Caco-2 (cell line): ENCODE measurements around the gene P2RX1. TPM values are rescaled to one million over a fixed set of nuclear protein-coding genes. Genes with fewer than 3 reads are reported as not detected.

Experiments used
- BruUV-seq: library from RNA; stranded (reverse); fragments of 400-500 nt; replicated peaks from 2 replicates; lab custom pipeline; 2021; lab: Mats Ljungman, UMichigan
- CTCF ChIA-PET: fragments of 300-600 bp; sonication (Branson Sonifier 250); formaldehyde crosslinking; loops from one replicate; lab custom pipeline; 2022; ENCODE audit warnings: antibody characterized with exemption; lab: Charles Lee
- POLR2A ChIA-PET: fragments of 300-600 bp; sonication (Branson Sonifier 250); formaldehyde crosslinking; loops from one replicate; lab custom pipeline; 2022; ENCODE audit warnings: antibody characterized with exemption; lab: Charles Lee
- DNase-seq, 2 experiments: peaks; one replicate each; pipeline versions ENCODE4 v3.0.0 to v3.0.0-alpha.2; 2020 to 2022
- H3K27me3 ChIP-seq: replicated peaks from 2 replicates; pipeline ENCODE4 v1.6.0; 2011; ENCODE audit warnings: low read length; ENCODE audit not compliant: control insufficient read depth, insufficient read depth
- H3K36me3 ChIP-seq: 2 replicates; pipeline ENCODE4 v1.5.1; 2011; ENCODE audit warnings: low read length; ENCODE audit not compliant: control insufficient read depth, insufficient read depth
- H3K4me1 ChIP-seq: fragments of 250-450 bp; sonication (Bioruptor Pico); 2 replicates; pipeline ENCODE4 v1.5.1; 2020; ENCODE audit warnings: mild to moderate bottlenecking
- H3K4me3 ChIP-seq: 2 replicates; pipeline ENCODE4 v1.5.1; 2011; ENCODE audit warnings: low read depth, mild to moderate bottlenecking, control low read depth, low read length
- H3K9me3 ChIP-seq: fragments of 250-450 bp; sonication (Bioruptor Pico); 2 replicates; pipeline ENCODE4 v1.5.1; 2020; ENCODE audit warnings: mild to moderate bottlenecking, moderate library complexity
- H3K27ac Mint-ChIP-seq: one replicate; pipeline ENCODE4 v1.8.0; 2022; ENCODE audit warnings: mixed read lengths; ENCODE audit not compliant: unreplicated experiment
- H3K27me3 Mint-ChIP-seq: one replicate; pipeline ENCODE4 v1.8.0; 2022; ENCODE audit warnings: mixed read lengths; ENCODE audit not compliant: insufficient read depth, unreplicated experiment
- H3K36me3 Mint-ChIP-seq: one replicate; pipeline ENCODE4 v1.8.0; 2022; ENCODE audit warnings: mild to moderate bottlenecking, mixed read lengths; ENCODE audit not compliant: insufficient read depth, unreplicated experiment
- H3K4me1 Mint-ChIP-seq: one replicate; pipeline ENCODE4 v1.8.0; 2022; ENCODE audit warnings: low read depth, mixed read lengths; ENCODE audit not compliant: unreplicated experiment
- H3K4me3 Mint-ChIP-seq: one replicate; pipeline ENCODE4 v1.8.0; 2022; ENCODE audit warnings: mild to moderate bottlenecking, moderate library complexity, mixed read lengths; ENCODE audit not compliant: unreplicated experiment
- H3K9me3 Mint-ChIP-seq: one replicate; pipeline ENCODE4 v1.8.0; 2022; ENCODE audit warnings: mixed read lengths; ENCODE audit not compliant: unreplicated experiment
- intact Hi-C: fragments of 100-400 bp; cut with micrococcal nuclease; formaldehyde crosslinking; loops from one replicate; pipeline ENCODE4 v1.10.0; 2022; ENCODE audit not compliant: unreplicated experiment
- total RNA-seq: library from RNA; stranded (reverse); gene quantifications from 2 replicates; pipeline ENCODE4 v1.2.3, GENCODE V29; 2022
- TF ChIP-seq, protein P1 (sequence below), 2 experiments: fragments of 200-600 bp in 1 of 2; IDR thresholded peaks; 1 replicate in 1 of 2; 2 replicates in 1 of 2; pipeline versions ENCODE4 v1.5.1 to v1.8.0; 2011 to 2022; ENCODE audit warnings: antibody characterized with exemption in 1 of 2, control low read depth in 1 of 2, inconsistent platforms in 1 of 2, low read depth in 1 of 2, low read length in 1 of 2, mild to moderate bottlenecking in 1 of 2, moderate library complexity in 1 of 2; ENCODE audit not compliant: insufficient read depth in 1 of 2, severe bottlenecking in 1 of 2, unreplicated experiment in 1 of 2

Gene P2RX1
- total RNA-seq, 1 experiment from 2014 or later, result 0.23 TPM

DNA sequence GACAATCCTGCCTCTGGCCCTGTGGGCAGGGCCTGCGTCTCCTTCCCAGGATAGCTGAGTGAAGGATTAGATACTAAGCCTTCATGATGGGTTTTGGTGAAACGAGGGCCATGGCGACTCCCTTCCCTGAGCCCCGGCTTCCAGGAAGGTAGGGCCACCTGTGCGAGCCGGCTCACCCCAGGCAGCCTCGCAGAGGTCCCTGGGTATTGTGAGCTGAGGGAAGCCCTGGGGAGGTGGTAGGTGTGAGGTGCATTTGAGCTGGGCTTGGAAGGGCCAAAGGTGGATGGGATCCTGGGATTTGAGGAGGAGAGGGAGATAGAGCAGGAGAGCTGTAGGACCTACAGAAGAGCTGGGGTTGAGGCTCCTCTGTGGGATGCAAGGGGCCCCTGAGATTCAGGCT is 6.5 kb upstream of the P2RX1 start:
- H3K4me1 ChIP-seq, result peaks cover 7% of the 10 kb centered on the region; the same call in 1 of the 2 replicates
- no peaks in the 10 kb centered on the region for H3K36me3 ChIP-seq
- Mint-ChIP-seq H3K27ac (no peak overlapping the region), H3K36me3 (no peaks in the 10 kb centered on the region), H3K4me1 (no peaks in the 10 kb centered on the region), H3K4me3 (no peak overlapping the region), H3K27me3 (no peaks in the 10 kb centered on the region), H3K9me3 (no peaks in the 10 kb centered on the region)
- intact Hi-C loops, result no loop called here
- no peak for DNase-seq
- BruUV-seq, result no TSS peak
- H3K4me3 ChIP-seq, result no peak overlapping the region
- no peaks in the 10 kb centered on the region for H3K9me3 ChIP-seq
- H3K27me3 ChIP-seq, result no peaks in the 10 kb centered on the region
- ChIA-PET CTCF (no interaction called here), POLR2A (no interaction called here)
- TF ChIP-seq, protein P1, sequence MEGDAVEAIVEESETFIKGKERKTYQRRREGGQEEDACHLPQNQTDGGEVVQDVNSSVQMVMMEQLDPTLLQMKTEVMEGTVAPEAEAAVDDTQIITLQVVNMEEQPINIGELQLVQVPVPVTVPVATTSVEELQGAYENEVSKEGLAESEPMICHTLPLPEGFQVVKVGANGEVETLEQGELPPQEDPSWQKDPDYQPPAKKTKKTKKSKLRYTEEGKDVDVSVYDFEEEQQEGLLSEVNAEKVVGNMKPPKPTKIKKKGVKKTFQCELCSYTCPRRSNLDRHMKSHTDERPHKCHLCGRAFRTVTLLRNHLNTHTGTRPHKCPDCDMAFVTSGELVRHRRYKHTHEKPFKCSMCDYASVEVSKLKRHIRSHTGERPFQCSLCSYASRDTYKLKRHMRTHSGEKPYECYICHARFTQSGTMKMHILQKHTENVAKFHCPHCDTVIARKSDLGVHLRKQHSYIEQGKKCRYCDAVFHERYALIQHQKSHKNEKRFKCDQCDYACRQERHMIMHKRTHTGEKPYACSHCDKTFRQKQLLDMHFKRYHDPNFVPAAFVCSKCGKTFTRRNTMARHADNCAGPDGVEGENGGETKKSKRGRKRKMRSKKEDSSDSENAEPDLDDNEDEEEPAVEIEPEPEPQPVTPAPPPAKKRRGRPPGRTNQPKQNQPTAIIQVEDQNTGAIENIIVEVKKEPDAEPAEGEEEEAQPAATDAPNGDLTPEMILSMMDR (IDR thresholded peaks at IDR 0.05; ENCODE audit: insufficient read depth in 1 of 2, low read depth in 1 of 2, low read length in 1 of 2, severe bottlenecking in 1 of 2, unreplicated experiment in 1 of 2), result no peak

DNA sequence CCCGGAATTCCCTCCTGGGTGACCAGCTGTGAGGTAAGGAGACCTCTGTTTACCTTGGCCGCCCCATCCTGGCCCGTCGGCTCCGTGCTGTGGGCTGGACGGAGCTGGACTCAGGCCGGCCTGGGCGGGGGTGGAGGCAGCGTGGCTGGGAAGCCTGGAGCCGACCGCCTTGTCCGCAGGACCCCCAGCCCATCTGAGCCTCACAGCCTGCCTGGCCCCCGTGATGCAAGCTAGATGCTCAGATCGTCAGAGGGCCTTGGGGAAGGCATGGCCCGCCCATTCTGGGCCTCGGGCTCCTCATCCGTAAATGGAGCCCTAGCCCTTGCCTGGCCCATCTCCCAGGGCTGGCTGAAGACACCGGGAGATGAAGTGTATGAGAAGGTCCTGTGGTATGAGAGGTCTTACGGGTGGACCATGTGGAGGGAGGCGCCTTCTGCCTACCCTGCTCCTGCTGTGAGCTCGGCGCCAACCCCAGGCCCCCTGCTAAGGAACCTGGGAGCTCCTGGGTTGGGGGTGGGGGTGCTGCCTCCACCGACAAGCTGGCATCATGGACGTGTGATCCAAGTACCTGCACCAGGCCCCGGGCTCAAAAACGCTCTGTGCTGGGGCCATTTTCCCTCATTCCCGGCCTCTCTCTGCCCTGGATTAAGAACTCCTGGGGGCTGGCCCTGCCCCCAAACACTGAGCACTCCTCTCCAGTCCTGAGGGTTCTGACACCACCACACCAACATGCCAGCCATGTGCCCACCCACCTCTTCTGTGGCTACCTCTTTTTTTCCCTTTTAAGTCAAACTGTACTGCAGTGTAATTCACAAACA is 5.4 kb upstream of the P2RX1 start:
- TF ChIP-seq, protein P1 (IDR thresholded peaks at IDR 0.05; ENCODE audit: insufficient read depth in 1 of 2, low read depth in 1 of 2, low read length in 1 of 2, severe bottlenecking in 1 of 2, unreplicated experiment in 1 of 2), result no peak
- Mint-ChIP-seq H3K4me3 (no peak overlapping the region), H3K4me1 (no peaks in the 10 kb centered on the region), H3K27me3 (no peaks in the 10 kb centered on the region), H3K9me3 (no peaks in the 10 kb centered on the region), H3K36me3 (no peaks in the 10 kb centered on the region), H3K27ac (no peak overlapping the region)
- Histone ChIP-seq H3K9me3 (no peaks in the 10 kb centered on the region), H3K36me3 (no peaks in the 10 kb centered on the region), H3K4me1 (no peaks in the 10 kb centered on the region), H3K4me3 (no peak overlapping the region), H3K27me3 (no peaks in the 10 kb centered on the region)
- DNase-seq, result no peak
- CTCF ChIA-PET, result no interaction called here
- POLR2A ChIA-PET, result no interaction called here
- intact Hi-C loops, result no loop called here
- no TSS peak for BruUV-seq

DNA sequence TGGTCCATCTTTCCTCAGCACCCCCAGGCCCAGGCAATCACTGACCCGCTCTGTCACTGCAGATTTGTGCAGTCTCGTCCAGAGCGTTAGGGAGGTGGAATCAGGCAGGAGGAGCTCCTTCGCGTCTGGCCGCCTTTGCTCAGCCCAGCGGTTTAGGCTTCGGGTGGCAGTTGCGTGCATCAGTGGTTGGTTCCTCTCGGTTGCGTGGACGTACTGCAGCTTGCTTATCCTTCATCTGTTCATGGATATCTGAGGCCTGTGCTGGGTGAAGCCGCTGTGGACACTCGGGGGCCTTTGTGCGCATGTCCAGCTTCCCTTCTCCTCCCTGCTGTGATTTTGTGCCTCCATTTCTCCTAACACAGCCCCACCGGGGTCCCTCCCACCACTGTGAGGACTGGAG is 4.7 kb upstream of the P2RX1 start:
- Histone ChIP-seq H3K4me3 (no peak overlapping the region), H3K36me3 (no peaks in the 10 kb centered on the region), H3K27me3 (no peaks in the 10 kb centered on the region), H3K4me1 (no peaks in the 10 kb centered on the region), H3K9me3 (no peaks in the 10 kb centered on the region)
- BruUV-seq, result no TSS peak
- ChIA-PET CTCF (no interaction called here), POLR2A (no interaction called here)
- intact Hi-C loops, result no loop called here
- Mint-ChIP-seq H3K9me3 (no peaks in the 10 kb centered on the region), H3K36me3 (no peaks in the 10 kb centered on the region), H3K4me3 (no peak overlapping the region), H3K27ac (no peak overlapping the region), H3K27me3 (no peaks in the 10 kb centered on the region), H3K4me1 (no peaks in the 10 kb centered on the region)
- no peak for DNase-seq
- TF ChIP-seq, protein P1 (IDR thresholded peaks at IDR 0.05; ENCODE audit: insufficient read depth in 1 of 2, low read depth in 1 of 2, low read length in 1 of 2, severe bottlenecking in 1 of 2, unreplicated experiment in 1 of 2), result no peak
